ENCODE results near the gene BRD1.
"Not testable (repeated sequence)": the region's sequence is repeated elsewhere in the genome, so short reads cannot be mapped to it uniquely, and the experiment has no call there.

DNA sequence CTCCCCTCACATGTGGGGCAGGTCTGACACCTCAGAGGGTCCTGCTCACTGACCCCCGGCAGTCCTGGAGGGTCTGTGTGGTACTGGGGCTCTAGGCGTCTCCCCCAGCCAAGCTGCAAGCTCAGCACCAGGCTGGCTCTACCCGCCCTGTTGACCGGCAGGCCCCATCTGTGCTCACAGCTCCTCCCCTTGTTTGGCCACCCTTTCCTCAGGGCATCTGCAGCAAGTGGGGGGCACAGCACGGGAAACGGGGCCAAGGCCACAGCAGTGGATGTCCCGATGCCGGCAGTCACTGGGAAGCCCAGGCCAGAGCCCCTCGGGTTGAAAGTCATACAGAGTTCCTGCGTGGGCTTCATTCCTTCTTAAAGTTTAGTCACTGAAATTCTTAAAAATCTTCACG, 5.9 kb downstream of the BRD1 start:
- not testable (repeated sequence) for TF ChIP-seq CTCF (conservative IDR thresholded peaks at IDR 0.05; ENCODE audit: low read depth, low read length); EZH2 (IDR thresholded peaks at IDR 0.05; ENCODE audit: borderline replicate concordance, low read depth, low read length, poor library complexity, severe bottlenecking)

Data from A673 (cell line).